MM.1S (cell line): ENCODE data around the gene NTN1.

Source experiments
- DNase-seq: peaks from one replicate; pipeline ENCODE4 v3.0.0-alpha.2; 2015
- H2AFZ ChIP-seq: fragments of 300-600 bp; sonication (generic); 2 replicates; pipeline ENCODE4 v1.6.0; 2016; ENCODE audit warnings: antibody characterized with exemption, low read length
- H3F3A ChIP-seq: fragments of 300-600 bp; sonication (generic); 2 replicates; pipeline ENCODE4 v1.6.1; 2016; ENCODE audit warnings: mild to moderate bottlenecking, antibody characterized with exemption, low read length, moderate library complexity, mixed read lengths; ENCODE audit not compliant: insufficient read depth
- H3K27ac ChIP-seq: fragments of 300-600 bp; sonication (generic); 2 replicates; pipeline ENCODE4 v1.5.1; 2016; ENCODE audit warnings: mild to moderate bottlenecking, low read length
- H3K27me3 ChIP-seq: fragments of 300-600 bp; sonication (generic); replicated peaks from 2 replicates; pipeline ENCODE4 v1.6.0; 2016; ENCODE audit warnings: low read length; ENCODE audit not compliant: insufficient read depth
- H3K36me3 ChIP-seq: fragments of 300-600 bp; sonication (generic); replicated peaks from 2 replicates; pipeline ENCODE4 v1.6.1; 2016; ENCODE audit warnings: mild to moderate bottlenecking, low read length, mixed read lengths; ENCODE audit not compliant: insufficient read depth
- H3K4me1 ChIP-seq: fragments of 300-600 bp; sonication (generic); 2 replicates; pipeline ENCODE4 v1.6.1; 2016; ENCODE audit warnings: low read length, mixed read lengths
- H3K4me2 ChIP-seq: fragments of 300-600 bp; sonication (generic); 2 replicates; pipeline ENCODE4 v1.6.0; 2016; ENCODE audit warnings: low read depth, low read length
- H3K4me3 ChIP-seq: fragments of 300-600 bp; sonication (generic); 2 replicates; pipeline ENCODE4 v1.5.1; 2016; ENCODE audit warnings: low read length, mixed read lengths
- H3K79me2 ChIP-seq: fragments of 300-600 bp; sonication (generic); 2 replicates; pipeline ENCODE4 v1.6.1; 2016; ENCODE audit warnings: mixed run types, low read length, mixed read lengths
- H3K9ac ChIP-seq: fragments of 300-600 bp; sonication (generic); 2 replicates; pipeline ENCODE4 v1.6.1; 2016; ENCODE audit warnings: low read length, mixed read lengths
- H3K9me2 ChIP-seq: fragments of 300-600 bp; sonication (generic); replicated peaks from 2 replicates; pipeline ENCODE4 v1.6.1; 2016; ENCODE audit warnings: mild to moderate bottlenecking, low read length, mixed read lengths; ENCODE audit not compliant: insufficient read depth
- H3K9me3 ChIP-seq: fragments of 300-600 bp; sonication (generic); replicated peaks from 2 replicates; pipeline ENCODE4 v1.6.1; 2016; ENCODE audit warnings: mild to moderate bottlenecking, low read length, mixed read lengths; ENCODE audit not compliant: insufficient read depth
- H4K20me1 ChIP-seq: fragments of 300-600 bp; sonication (generic); 2 replicates; pipeline ENCODE4 v1.6.1; 2016; ENCODE audit warnings: mild to moderate bottlenecking, low read length, moderate library complexity, mixed read lengths; ENCODE audit not compliant: insufficient read depth
- EZH2 ChIP-seq: fragments of 300-600 bp; sonication (generic); optimal IDR thresholded peaks from 2 replicates; pipeline ENCODE3; 2017; ENCODE audit warnings: low read depth, mild to moderate bottlenecking, antibody characterized with exemption, low read length, mixed read lengths
- EZH2phosphoT487 ChIP-seq: fragments of 300-600 bp; sonication (generic); IDR thresholded peaks from 2 replicates; pipeline ENCODE4 v1.6.1; 2018; ENCODE audit warnings: antibody characterized with exemption, low read length
- TF ChIP-seq, protein P1 (sequence below): fragments of 300-600 bp; sonication (generic); IDR thresholded peaks from 2 replicates; pipeline ENCODE4 v1.5.1; 2016; ENCODE audit warnings: antibody characterized with exemption, low read length, mixed read lengths

NTN1 gene

DNA sequence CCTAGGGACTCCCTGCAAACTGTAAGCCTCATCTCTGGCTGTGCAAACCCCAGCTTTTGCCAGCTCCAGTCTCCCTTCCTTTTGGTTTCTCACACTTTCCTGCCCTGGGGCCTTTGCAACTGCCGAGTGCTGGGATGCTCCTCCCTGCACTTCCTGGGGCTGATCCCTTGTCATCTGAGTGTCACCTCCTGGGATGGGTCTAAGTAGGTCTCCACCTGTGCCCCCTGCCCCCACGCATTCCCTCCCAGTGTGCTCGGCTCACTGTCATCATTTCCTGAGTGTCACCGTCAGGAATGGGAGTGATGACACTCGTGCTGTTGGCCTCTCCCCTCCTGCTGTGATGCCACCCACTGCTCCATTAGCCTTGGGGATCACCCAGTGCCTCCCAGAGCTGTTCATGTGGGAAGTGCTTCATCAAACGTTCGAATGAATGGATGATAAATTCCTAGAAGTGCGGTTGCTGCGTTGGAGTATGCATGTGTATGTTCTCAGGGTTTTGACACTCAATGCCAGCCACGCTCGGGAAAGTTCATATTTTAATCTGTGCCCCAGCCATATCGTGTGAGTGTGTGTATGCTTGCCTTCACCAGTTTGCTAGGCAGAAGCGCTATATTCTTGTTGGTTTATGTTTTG, 189.9 kb downstream of the NTN1 start:
- no peak overlapping the region for H2AFZ ChIP-seq
- no peaks in the 10 kb centered on the region for H3K4me1 ChIP-seq
- H3K4me2 ChIP-seq = no peak overlapping the region
- no peaks in the 10 kb centered on the region for H3K79me2 ChIP-seq
- no peaks in the 10 kb centered on the region for H3K9me2 ChIP-seq
- TF ChIP-seq EZH2 (no peak), EZH2phosphoT487 (no peak)
- TF ChIP-seq, protein P1, sequence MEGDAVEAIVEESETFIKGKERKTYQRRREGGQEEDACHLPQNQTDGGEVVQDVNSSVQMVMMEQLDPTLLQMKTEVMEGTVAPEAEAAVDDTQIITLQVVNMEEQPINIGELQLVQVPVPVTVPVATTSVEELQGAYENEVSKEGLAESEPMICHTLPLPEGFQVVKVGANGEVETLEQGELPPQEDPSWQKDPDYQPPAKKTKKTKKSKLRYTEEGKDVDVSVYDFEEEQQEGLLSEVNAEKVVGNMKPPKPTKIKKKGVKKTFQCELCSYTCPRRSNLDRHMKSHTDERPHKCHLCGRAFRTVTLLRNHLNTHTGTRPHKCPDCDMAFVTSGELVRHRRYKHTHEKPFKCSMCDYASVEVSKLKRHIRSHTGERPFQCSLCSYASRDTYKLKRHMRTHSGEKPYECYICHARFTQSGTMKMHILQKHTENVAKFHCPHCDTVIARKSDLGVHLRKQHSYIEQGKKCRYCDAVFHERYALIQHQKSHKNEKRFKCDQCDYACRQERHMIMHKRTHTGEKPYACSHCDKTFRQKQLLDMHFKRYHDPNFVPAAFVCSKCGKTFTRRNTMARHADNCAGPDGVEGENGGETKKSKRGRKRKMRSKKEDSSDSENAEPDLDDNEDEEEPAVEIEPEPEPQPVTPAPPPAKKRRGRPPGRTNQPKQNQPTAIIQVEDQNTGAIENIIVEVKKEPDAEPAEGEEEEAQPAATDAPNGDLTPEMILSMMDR = no peak
- no peaks in the 10 kb centered on the region for H3K36me3 ChIP-seq
- H3K27ac ChIP-seq = no peak overlapping the region
- no peak overlapping the region for H3K4me3 ChIP-seq
- no peaks in the 10 kb centered on the region for H4K20me1 ChIP-seq
- H3K9ac ChIP-seq = no peak overlapping the region
- H3K27me3 ChIP-seq = peaks cover 27% of the 10 kb centered on the region
- H3F3A ChIP-seq = no peaks in the 10 kb centered on the region
- H3K9me3 ChIP-seq = no peaks in the 10 kb centered on the region
- no peak for DNase-seq

- DNase-seq = no peak
- Histone ChIP-seq H3K4me3 (no peak overlapping the region), H3K27me3 (peaks cover 13% of the 10 kb centered on the region), H3K4me1 (no peaks in the 10 kb centered on the region), H3K4me2 (no peak overlapping the region), H3F3A (no peaks in the 10 kb centered on the region), H2AFZ (no peak overlapping the region), H3K9me3 (no peaks in the 10 kb centered on the region), H3K79me2 (no peaks in the 10 kb centered on the region), H3K9ac (no peak overlapping the region), H4K20me1 (no peaks in the 10 kb centered on the region), H3K27ac (no peak overlapping the region), H3K9me2 (no peaks in the 10 kb centered on the region), H3K36me3 (no peaks in the 10 kb centered on the region)
- TF ChIP-seq EZH2phosphoT487 = no peak
- no peak for TF ChIP-seq EZH2
- TF ChIP-seq, protein P1 = no peak
Observed at GRCh38 chr17:9212376-9213302, 191.3 kb downstream of the NTN1 start.

DNA sequence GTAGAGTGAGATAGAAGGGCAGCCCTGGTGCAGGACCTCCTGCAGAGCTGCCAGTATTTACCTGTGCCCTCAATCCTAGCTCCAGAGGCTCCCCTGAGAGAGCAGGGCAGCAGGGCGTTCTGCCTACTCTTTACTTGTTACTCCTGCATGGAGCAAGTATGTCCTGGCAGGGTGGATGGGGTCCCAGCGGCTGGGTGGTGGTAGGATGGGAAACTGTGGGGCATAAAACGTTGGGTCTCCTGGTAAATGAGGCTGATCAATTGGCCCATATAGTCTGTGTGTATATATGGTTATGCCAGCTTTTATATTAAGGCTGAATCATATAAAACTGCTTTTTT, 192.0 kb downstream of the NTN1 start:
- no peak for DNase-seq
- Histone ChIP-seq H3K9me2 (no peaks in the 10 kb centered on the region), H4K20me1 (no peaks in the 10 kb centered on the region), H3K27ac (no peak overlapping the region), H3K9ac (no peak overlapping the region), H3K9me3 (no peaks in the 10 kb centered on the region), H3K4me3 (no peak overlapping the region), H2AFZ (no peak overlapping the region), H3K4me1 (no peaks in the 10 kb centered on the region), H3K27me3 (peaks cover 11% of the 10 kb centered on the region), H3K79me2 (no peaks in the 10 kb centered on the region), H3K36me3 (no peaks in the 10 kb centered on the region), H3F3A (no peaks in the 10 kb centered on the region), H3K4me2 (no peak overlapping the region)
- TF ChIP-seq, protein P1 = no peak
- no peak for TF ChIP-seq EZH2
- TF ChIP-seq EZH2phosphoT487 = no peak
